Neural progenitor cell (in vitro differentiated cells): Measurements from ENCODE around the gene THBS4. TPM values are rescaled to one million over a fixed set of nuclear protein-coding genes. Genes with fewer than 3 reads are reported as not detected.
A peak's percentile ranks its signal among the peaks of the same experiment; 100 is the strongest.

Experiments used
- DNase-seq: peaks from one replicate; pipeline ENCODE4 v3.0.0-alpha.2; 2016; ENCODE audit warnings: low spot score
- H2AFZ ChIP-seq: fragments of 200-600 bp; sonication (generic); replicated peaks from 2 replicates; pipeline ENCODE4 v1.6.1; 2016; ENCODE audit warnings: antibody characterized with exemption
- H3F3A ChIP-seq: fragments of 200-600 bp; sonication (generic); 2 replicates; pipeline ENCODE4 v1.6.1; 2016; ENCODE audit warnings: antibody characterized with exemption, low read depth
- H3K27ac ChIP-seq: fragments of 200-600 bp; sonication (generic); 2 replicates; pipeline ENCODE4 v1.5.1; 2016; ENCODE audit warnings: mild to moderate bottlenecking
- H3K27me3 ChIP-seq: fragments of 200-600 bp; sonication (generic); 2 replicates; pipeline ENCODE4 v1.6.1; 2016; ENCODE audit warnings: mild to moderate bottlenecking, moderate library complexity
- H3K36me3 ChIP-seq: fragments of 200-600 bp; sonication (generic); 2 replicates; pipeline ENCODE4 v1.5.1; 2016
- H3K4me1 ChIP-seq: fragments of 200-600 bp; sonication (generic); 2 replicates; pipeline ENCODE4 v1.6.1; 2016; ENCODE audit warnings: mixed run types
- H3K4me2 ChIP-seq: fragments of 200-600 bp; sonication (generic); 2 replicates; pipeline ENCODE4 v1.6.1; 2016
- H3K4me3 ChIP-seq: fragments of 200-600 bp; sonication (generic); 2 replicates; pipeline ENCODE4 v1.5.1; 2016
- H3K79me2 ChIP-seq: fragments of 200-600 bp; sonication (generic); 2 replicates; pipeline ENCODE4 v1.6.1; 2016; ENCODE audit warnings: low read depth
- H3K9ac ChIP-seq: fragments of 200-600 bp; sonication (generic); 2 replicates; pipeline ENCODE4 v1.6.1; 2016
- H3K9me3 ChIP-seq: fragments of 200-600 bp; sonication (generic); 2 replicates; pipeline ENCODE4 v1.5.1; 2016; ENCODE audit warnings: low read depth
- H4K20me1 ChIP-seq: fragments of 200-600 bp; sonication (generic); 2 replicates; pipeline ENCODE4 v1.6.1; 2016; ENCODE audit warnings: low read depth
- H3K27ac Mint-ChIP-seq: 3 replicates; pipeline ENCODE4 v1.8.0; 2021; ENCODE audit warnings: mixed read lengths
- H3K27me3 Mint-ChIP-seq: 2 replicates; pipeline ENCODE4 v1.8.0; 2022; ENCODE audit warnings: low read depth, mild to moderate bottlenecking, inconsistent platforms, moderate library complexity, mixed read lengths; ENCODE audit not compliant: insufficient read depth
- H3K36me3 Mint-ChIP-seq: 3 replicates; pipeline ENCODE4 v1.8.0; 2021; ENCODE audit warnings: mixed read lengths
- H3K4me1 Mint-ChIP-seq: 3 replicates; pipeline ENCODE4 v1.8.0; 2021; ENCODE audit warnings: mixed read lengths
- H3K4me3 Mint-ChIP-seq: 3 replicates; pipeline ENCODE4 v1.8.0; 2021; ENCODE audit warnings: mild to moderate bottlenecking, moderate library complexity, mixed read lengths
- H3K9me3 Mint-ChIP-seq: 3 replicates; pipeline ENCODE4 v1.8.0; 2020; ENCODE audit warnings: mixed read lengths
- CTCF ChIP-seq: fragments of 200-600 bp; sonication (generic); IDR thresholded peaks from 2 replicates; pipeline ENCODE4 v1.5.1; 2017; ENCODE audit warnings: antibody characterized with exemption, mild to moderate bottlenecking
- EZH2 ChIP-seq: fragments of 200-600 bp; sonication (generic); IDR thresholded peaks from 2 replicates; pipeline ENCODE4 v1.6.1; 2017; ENCODE audit warnings: antibody characterized with exemption, mild to moderate bottlenecking, moderate library complexity
- EZH2phosphoT487 ChIP-seq: fragments of 200-600 bp; sonication (generic); IDR thresholded peaks from 2 replicates; pipeline ENCODE4 v1.6.1; 2017; ENCODE audit warnings: antibody characterized with exemption
- total RNA-seq: library from RNA; depleted of rRNA; stranded (reverse); fragments of >200 nt; gene quantifications from 2 replicates; pipeline ENCODE4 v1.2.3, GENCODE V29; 2015; ENCODE audit warnings: low replicate concordance

The THBS4 gene
- total RNA-seq, 1 donor from 2014 or later: 31.6 TPM

- H3K36me3 ChIP-seq: no peaks in the 10 kb centered on the region
- peaks cover 14% of the 10 kb centered on the region for H3K27me3 Mint-ChIP-seq
- peak overlapping the region; percentile 96 for H3K27ac Mint-ChIP-seq
Observed at GRCh38 chr5:80093796-80094195, 58.6 kb downstream of the THBS4 start.

GRCh38 chr5:80094236-80094738, 59.1 kb downstream of the THBS4 start:
- Histone ChIP-seq H3K9ac (no peak overlapping the region), H3K27ac (peak overlapping the region; percentile 97), H3K27me3 (no peaks in the 10 kb centered on the region), H3K79me2 (no peaks in the 10 kb centered on the region), H3K4me2 (no peak overlapping the region), H3K4me3 (no peak overlapping the region), H2AFZ (no peak overlapping the region), H3K36me3 (no peaks in the 10 kb centered on the region), H4K20me1 (no peaks in the 10 kb centered on the region), H3F3A (peaks cover 76% of the 10 kb centered on the region), H3K9me3 (no peaks in the 10 kb centered on the region), H3K4me1 (peaks cover 56% of the 10 kb centered on the region)
- Mint-ChIP-seq H3K36me3 (no peaks in the 10 kb centered on the region), H3K27ac (peak overlapping the region; percentile 96), H3K4me1 (peaks cover 54% of the 10 kb centered on the region), H3K9me3 (no peaks in the 10 kb centered on the region), H3K27me3 (peaks cover 14% of the 10 kb centered on the region), H3K4me3 (peak overlapping the region; percentile 33)
- no peak for DNase-seq
- no peak for TF ChIP-seq CTCF
- TF ChIP-seq EZH2: no peak
- TF ChIP-seq EZH2phosphoT487: no peak

More at GRCh38 chr5:80093796-80094195, 58.6 kb downstream of the THBS4 start:
- no peaks in the 10 kb centered on the region for H4K20me1 ChIP-seq
- Mint-ChIP-seq H3K36me3 (no peaks in the 10 kb centered on the region), H3K4me1 (peaks cover 54% of the 10 kb centered on the region), H3K9me3 (no peaks in the 10 kb centered on the region), H3K4me3 (peak overlapping the region; percentile 33)
- DNase-seq: peak; percentile 91
- H3F3A ChIP-seq: peaks cover 76% of the 10 kb centered on the region
- H2AFZ ChIP-seq: no peak overlapping the region
- H3K4me1 ChIP-seq: peaks cover 56% of the 10 kb centered on the region
- H3K4me2 ChIP-seq: peak overlapping the region; percentile 44
- H3K27me3 ChIP-seq: no peaks in the 10 kb centered on the region
- TF ChIP-seq EZH2phosphoT487: no peak
- TF ChIP-seq CTCF: peak; percentile 43
- TF ChIP-seq EZH2: no peak
- H3K4me3 ChIP-seq: peak overlapping the region; percentile 9
- H3K9ac ChIP-seq: no peak overlapping the region
- no peaks in the 10 kb centered on the region for H3K79me2 ChIP-seq
- peak overlapping the region; percentile 97 for H3K27ac ChIP-seq
- no peaks in the 10 kb centered on the region for H3K9me3 ChIP-seq

GRCh38 chr5:80097451-80097850, 62.3 kb downstream of the THBS4 start:
- Mint-ChIP-seq H3K27me3 (peaks cover 10% of the 10 kb centered on the region), H3K4me1 (peaks cover 44% of the 10 kb centered on the region), H3K36me3 (no peaks in the 10 kb centered on the region), H3K9me3 (no peaks in the 10 kb centered on the region), H3K4me3 (no peak overlapping the region), H3K27ac (peak overlapping the region; percentile 57)
- TF ChIP-seq EZH2phosphoT487 (no peak), EZH2 (no peak)
- H3K9ac ChIP-seq: no peak overlapping the region
- H3K36me3 ChIP-seq: no peaks in the 10 kb centered on the region
- H3F3A ChIP-seq: peaks cover 72% of the 10 kb centered on the region
- no peaks in the 10 kb centered on the region for H4K20me1 ChIP-seq
- peak; percentile 92 for DNase-seq
- H2AFZ ChIP-seq: no peak overlapping the region
- H3K27ac ChIP-seq: peak overlapping the region; percentile 98
- H3K4me1 ChIP-seq: peaks cover 55% of the 10 kb centered on the region
- H3K4me3 ChIP-seq: no peak overlapping the region
- H3K27me3 ChIP-seq: no peaks in the 10 kb centered on the region
- no peaks in the 10 kb centered on the region for H3K9me3 ChIP-seq
- H3K79me2 ChIP-seq: no peaks in the 10 kb centered on the region
- peak overlapping the region; percentile 31 for H3K4me2 ChIP-seq

- Histone ChIP-seq H3K4me1 (peaks cover 29% of the 10 kb centered on the region), H3F3A (peaks cover 29% of the 10 kb centered on the region), H3K27me3 (no peaks in the 10 kb centered on the region), H3K9me3 (no peaks in the 10 kb centered on the region), H3K4me2 (no peak overlapping the region), H4K20me1 (no peaks in the 10 kb centered on the region), H3K79me2 (no peaks in the 10 kb centered on the region), H3K27ac (no peak overlapping the region), H3K4me3 (no peak overlapping the region), H2AFZ (no peak overlapping the region), H3K36me3 (no peaks in the 10 kb centered on the region), H3K9ac (no peak overlapping the region)
- Mint-ChIP-seq H3K4me1 (peaks cover 26% of the 10 kb centered on the region), H3K9me3 (peaks cover 2% of the 10 kb centered on the region), H3K27me3 (peaks cover 10% of the 10 kb centered on the region), H3K4me3 (no peak overlapping the region), H3K36me3 (no peaks in the 10 kb centered on the region), H3K27ac (no peak overlapping the region)
- DNase-seq: no peak
- TF ChIP-seq EZH2phosphoT487 (no peak), CTCF (no peak), EZH2 (no peak)
Observed at GRCh38 chr5:80101993-80102392, 66.8 kb downstream of the THBS4 start.
